Measurements from ENCODE around the gene ZBTB3. TPM values are rescaled to one million over a fixed set of nuclear protein-coding genes. Genes with fewer than 3 reads are reported as not detected.

Gene ZBTB3
- total and polyA plus RNA-seq, 9 of the 15 experiments (the other 6 are each of a cell fraction or from before 2014, with no cell fraction given) = 1.9 to 10.0 (median 4.9) TPM

- TF ChIP-seq CHD1 (IDR thresholded peaks at IDR 0.05; ENCODE audit: low read length) = peak; percentile 56
- TF ChIP-seq CREB3 (tag; conservative IDR thresholded peaks at IDR 0.05; ENCODE audit: low read depth) = no peak
- TF ChIP-seq HES1 (IDR thresholded peaks at IDR 0.05; ENCODE audit: low read depth) = no peak
- TF ChIP-seq ZNF146 (CRISPR knock-in tag; IDR thresholded peaks at IDR 0.05; ENCODE audit: unreplicated experiment) = no peak
- no peak for TF ChIP-seq ATF4 (CRISPR knock-in tag; IDR thresholded peaks at IDR 0.05)
- no peak for TF ChIP-seq ZC3H4 (CRISPR knock-in tag; IDR thresholded peaks at IDR 0.05; ENCODE audit: borderline replicate concordance)
- no peak for TF ChIP-seq TRIM25 (IDR thresholded peaks at IDR 0.05; ENCODE audit: borderline replicate concordance)
- peak; percentile 91 for TF ChIP-seq ELF1 (tag; IDR thresholded peaks at IDR 0.05)
- TF ChIP-seq FOXK2 (conservative IDR thresholded peaks at IDR 0.05 in 1 of 2, IDR thresholded peaks at IDR 0.05 in 1 of 2; ENCODE audit: low read depth in 2 of 2) = no peak
- TF ChIP-seq CREM (IDR thresholded peaks at IDR 0.05; ENCODE audit: low read depth) = 0 out of 2 replicates have a peak, but pooled peaks have one; percentile 5
- TF ChIP-seq RBM14 (IDR thresholded peaks at IDR 0.05; ENCODE audit: borderline replicate concordance, insufficient read depth, low read depth, low read length) = no peak
- no peak for TF ChIP-seq LARP7 (IDR thresholded peaks at IDR 0.05)
- no peak for TF ChIP-seq ZNF12 (CRISPR knock-in tag; IDR thresholded peaks at IDR 0.05)
- no peak for TF ChIP-seq POLR3G (IDR thresholded peaks at IDR 0.05; ENCODE audit: extremely low read depth, insufficient read length, insufficient replicate concordance)
- no peak for TF ChIP-seq XRCC5 (IDR thresholded peaks at IDR 0.05; ENCODE audit: low read depth, low read length)
- no peak for TF ChIP-seq KDM2B (CRISPR knock-in tag; IDR thresholded peaks at IDR 0.05)
- no peak for TF ChIP-seq ZNF583 (CRISPR knock-in tag; IDR thresholded peaks at IDR 0.05)
- TF ChIP-seq SNRNP70 (optimal IDR thresholded peaks at IDR 0.05; ENCODE audit: low read depth, low read length) = no peak
- no peak for TF ChIP-seq TGIF2 (CRISPR knock-in tag; IDR thresholded peaks at IDR 0.05)
- TF ChIP-seq RFX5 (IDR thresholded peaks at IDR 0.05; ENCODE audit: low read depth, low read length) = no peak
- TF ChIP-seq CHCHD3 (CRISPR knock-in tag; IDR thresholded peaks at IDR 0.05) = 0 out of 2 replicates have a peak, but pooled peaks have one; percentile 45
- TF ChIP-seq JUN (IDR thresholded peaks at IDR 0.05; ENCODE audit: borderline replicate concordance, low read depth, low read length) = no peak
- TF ChIP-seq JUN (CRISPR knock-in tag; IDR thresholded peaks at IDR 0.05; ENCODE audit: borderline replicate concordance) = peak; percentile 76; the same call in 1 of the 2 replicates
- peak; percentile 86 for TF ChIP-seq C11orf30 (IDR thresholded peaks at IDR 0.05; ENCODE audit: low read depth)
- no peak for TF ChIP-seq HIVEP1 (CRISPR knock-in tag; IDR thresholded peaks at IDR 0.05)
- no peak for TF ChIP-seq ESRRB (CRISPR knock-in tag; IDR thresholded peaks at IDR 0.05; ENCODE audit: borderline replicate concordance)
These were observed 37.7 kb upstream of the ZBTB3 start, which contains the start of gene TMEM223 (continued) for GRCh38 chr11:62791501-62792201.

Measured in K562 (cell line).